Measurements from ENCODE around the gene RASSF3. TPM values are rescaled to one million over a fixed set of nuclear protein-coding genes. Genes with fewer than 3 reads are reported as not detected.

The RASSF3 gene
- total RNA-seq, result 100 to 1,000 TPM; 143 to 348 (median 203) TPM
- 100 to 1,000 TPM in 1 of 3 donors, 10 to 100 TPM in 2; 34.7 to 113 (median 65.5) TPM for polyA plus RNA-seq

GRCh38 chr12:64610079-64610659 is at the start of gene RASSF3:
Gene RASSF3 (plus strand): TSS chr12:64610495. CDS start chr12:64610633, 138 bp downstream.
- DNase-seq, result peak; percentile 80
- H3K9me3 ChIP-seq, result no peaks in the 10 kb centered on the region
- intact Hi-C loops (cut with DNase I), result loop anchor here (2.0 to 5.0 kb wide), 3 partner anchors 59 to 147 kb away; partner anchors contain the start of gene GNS
- TF ChIP-seq EP300 (IDR thresholded peaks at IDR 0.05), result no peak
- peak; percentile 44 to 71 (median 58) for TF ChIP-seq POLR2AphosphoS5 (IDR thresholded peaks at IDR 0.05)
- peak within 1 kb of the TSS; percentile 87 to 92 (median 91) for H3K27ac ChIP-seq
- H3K36me3 ChIP-seq, result peaks cover 0 to 5% (median 0%) of the 10 kb centered on the region in 4 donors
- H3K4me1 ChIP-seq, result peaks cover 0 to 30% (median 23%) of the 10 kb centered on the region in 4 donors
- H3K27me3 ChIP-seq, result no peaks in the 10 kb centered on the region
- 1% methylated on average over 76 of the region's 76 CpGs for WGBS, 2 donors
- H3K4me3 ChIP-seq, result peak within 1 kb of the TSS; percentile 73 to 90 (median 78)

- TF ChIP-seq POLR2AphosphoS5 (IDR thresholded peaks at IDR 0.05), result no peak
- no peak for TF ChIP-seq POLR2A (IDR thresholded peaks at IDR 0.05)
- TF ChIP-seq EP300 (IDR thresholded peaks at IDR 0.05), result no peak
- TF ChIP-seq CTCF (IDR thresholded peaks at IDR 0.05), result no peak
- WGBS, 2 donors, result 79 to 90% methylated on average over 9 of the region's 9 CpGs
- Histone ChIP-seq H3K4me3 (no peak overlapping the region), H3K9me3 (no peaks in the 10 kb centered on the region), H3K27me3 (no peaks in the 10 kb centered on the region), H3K36me3 (no peaks in the 10 kb centered on the region), H3K4me1 (peaks cover 0 to 9% (median 3%) of the 10 kb centered on the region in 4 donors), H3K27ac (no peak overlapping the region)
- DNase-seq, result peak; percentile 28
- intact Hi-C loops (cut with DNase I), result no loop called here
These were observed 48.8 kb upstream of the RASSF3 start for GRCh38 chr12:64561302-64562136.

- H3K27ac ChIP-seq, result peak overlapping the region in 1 of 4 donors; percentile 35
- H3K36me3 ChIP-seq, result no peaks in the 10 kb centered on the region
- H3K27me3 ChIP-seq, result no peaks in the 10 kb centered on the region
- no peaks in the 10 kb centered on the region for H3K9me3 ChIP-seq
- no peak for DNase-seq
- H3K4me3 ChIP-seq, result no peak overlapping the region
- WGBS, 2 donors, result 91 to 94% methylated on average over 4 of the region's 4 CpGs
- peaks cover 0 to 13% (median 4%) of the 10 kb centered on the region in 4 donors for H3K4me1 ChIP-seq
- intact Hi-C loops (cut with DNase I), result no loop called here
- no peak for TF ChIP-seq POLR2AphosphoS5 (IDR thresholded peaks at IDR 0.05)
- no peak for TF ChIP-seq EP300 (IDR thresholded peaks at IDR 0.05)
- no peak for TF ChIP-seq CTCF (IDR thresholded peaks at IDR 0.05)
These were observed 44.2 kb upstream of the RASSF3 start for GRCh38 chr12:64566122-64566521.

- peak; percentile 21 for DNase-seq
- H3K4me3 ChIP-seq, result no peak overlapping the region
- WGBS, 2 donors, result 49 to 77% methylated on average over 7 of the region's 7 CpGs
- no peaks in the 10 kb centered on the region for H3K36me3 ChIP-seq
- peak overlapping the region in 1 of 4 donors; percentile 35 for H3K27ac ChIP-seq
- intact Hi-C loops (cut with DNase I), result no loop called here
- TF ChIP-seq CTCF (IDR thresholded peaks at IDR 0.05), result no peak
- no peak for TF ChIP-seq POLR2AphosphoS5 (IDR thresholded peaks at IDR 0.05)
- no peak for TF ChIP-seq POLR2A (IDR thresholded peaks at IDR 0.05)
- TF ChIP-seq EP300 (IDR thresholded peaks at IDR 0.05), result no peak
- H3K9me3 ChIP-seq, result no peaks in the 10 kb centered on the region
- H3K27me3 ChIP-seq, result no peaks in the 10 kb centered on the region
- peaks cover 0 to 13% (median 4%) of the 10 kb centered on the region in 4 donors for H3K4me1 ChIP-seq
These were observed 43.3 kb upstream of the RASSF3 start for GRCh38 chr12:64566831-64567517.

Data from sigmoid colon (tissue), 7 donors.